ENCODE results near the gene ZNF737. TPM values are rescaled to one million over a fixed set of nuclear protein-coding genes. Genes with fewer than 3 reads are reported as not detected.
"Not testable (repeated sequence)": the region's sequence is repeated elsewhere in the genome, so short reads cannot be mapped to it uniquely, and the experiment has no call there.

ZNF737 gene
- total and polyA plus RNA-seq, 3 experiments from 2014 or later, result 12.5 to 14.3 (median 14.0) TPM

DNA sequence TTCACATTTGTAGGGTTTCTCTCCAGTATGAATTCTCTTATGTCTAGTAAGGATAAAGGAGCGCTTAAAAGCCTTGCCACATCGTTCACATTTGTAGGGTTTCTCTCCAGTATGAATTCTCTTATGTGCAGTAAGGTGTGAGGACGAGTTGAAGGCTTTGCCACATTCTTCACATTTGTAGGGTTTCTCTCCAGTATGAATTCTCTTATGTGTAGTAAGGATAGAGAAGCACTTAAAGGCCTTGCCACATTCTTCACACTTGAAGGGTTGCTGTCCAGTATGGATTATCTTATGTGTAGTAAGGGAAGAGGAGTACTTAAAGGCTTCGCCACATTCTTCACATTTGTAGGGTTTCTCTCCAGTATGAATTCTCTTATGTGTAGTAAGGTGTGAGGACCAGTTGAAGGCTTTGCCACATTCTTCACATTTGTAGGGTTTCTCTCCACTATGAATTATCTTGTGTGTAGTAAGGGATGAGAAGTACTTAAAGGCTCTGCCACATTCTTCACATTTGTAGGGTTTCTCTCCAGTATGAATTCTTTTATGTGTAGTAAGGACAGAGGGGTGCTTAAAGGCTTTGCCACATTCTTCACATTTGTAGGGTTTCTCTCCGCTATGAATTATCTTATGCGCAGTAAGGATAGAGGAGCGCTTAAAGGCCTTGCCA lies 20.8 kb downstream of the ZNF737 start:
- H3K27ac Mint-ChIP-seq, result not testable (repeated sequence)

DNA sequence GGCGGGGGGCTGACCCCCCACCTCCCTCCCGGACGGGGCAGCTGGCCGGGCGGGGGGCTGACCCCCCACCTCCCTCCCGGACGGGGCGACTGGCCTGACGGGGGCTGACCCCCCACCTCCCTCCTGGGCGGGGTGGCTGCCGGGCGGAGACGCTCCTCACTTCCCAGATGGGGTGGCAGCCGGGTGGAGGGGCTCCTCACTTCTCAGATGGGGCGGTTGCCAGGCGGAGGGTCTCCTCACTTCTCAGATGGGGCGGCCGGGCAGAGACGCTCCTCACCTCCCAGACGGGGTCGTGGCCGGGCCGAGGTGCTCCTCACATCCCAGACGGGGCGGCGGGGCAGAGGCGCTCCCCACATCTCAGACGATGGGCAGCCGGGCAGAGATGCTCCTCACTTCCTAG lies 35.3 kb downstream of the ZNF737 start:
- H3K27ac ChIP-seq (ENCODE audit: low read depth, low read length); H3K4me1 Mint-ChIP-seq; H3K27me3 Mint-ChIP-seq; H3K36me3 ChIP-seq (ENCODE audit: insufficient read depth, low read length); H3K27ac Mint-ChIP-seq; DNase-seq; POLR2A ChIA-PET; H3K4me3 Mint-ChIP-seq; H3K4me1 ChIP-seq (ENCODE audit: insufficient read depth, low read length); CTCF ChIA-PET; H3K27me3 ChIP-seq (ENCODE audit: insufficient read depth, low read length, poor library complexity, severe bottlenecking); H3K4me3 ChIP-seq (ENCODE audit: low read length): not testable (repeated sequence)
- H3K9me3 Mint-ChIP-seq, result peaks cover 21 to 78% (median 64%) of the 10 kb centered on the region in 5 donors
- H3K36me3 Mint-ChIP-seq, result peaks cover 7 to 52% (median 32%) of the 10 kb centered on the region in 3 donors
- H3K9me3 ChIP-seq (ENCODE audit: low read length), result peaks cover 14% of the 10 kb centered on the region

More for the DNA sequence above, 20.8 kb downstream of the ZNF737 start:
- H3K27me3 ChIP-seq (ENCODE audit: insufficient read depth, low read length, poor library complexity, severe bottlenecking); DNase-seq; H3K4me1 Mint-ChIP-seq; H3K27me3 Mint-ChIP-seq; H3K27ac ChIP-seq (ENCODE audit: low read depth, low read length); POLR2A ChIA-PET; H3K4me1 ChIP-seq (ENCODE audit: insufficient read depth, low read length); CTCF ChIA-PET: not testable (repeated sequence)
- H3K4me3 Mint-ChIP-seq, result peak overlapping the region in 1 of 7 donors; percentile 5
- peaks cover 62% of the 10 kb centered on the region for H3K9me3 ChIP-seq (ENCODE audit: low read length)
- peaks cover 42 to 94% (median 84%) of the 10 kb centered on the region in 5 donors for H3K9me3 Mint-ChIP-seq
- peaks cover 42 to 68% (median 61%) of the 10 kb centered on the region in 3 donors for H3K36me3 Mint-ChIP-seq
- peak overlapping the region; percentile 18 for H3K4me3 ChIP-seq (ENCODE audit: low read length)
- H3K36me3 ChIP-seq (ENCODE audit: insufficient read depth, low read length), result peaks cover 45% of the 10 kb centered on the region

DNA sequence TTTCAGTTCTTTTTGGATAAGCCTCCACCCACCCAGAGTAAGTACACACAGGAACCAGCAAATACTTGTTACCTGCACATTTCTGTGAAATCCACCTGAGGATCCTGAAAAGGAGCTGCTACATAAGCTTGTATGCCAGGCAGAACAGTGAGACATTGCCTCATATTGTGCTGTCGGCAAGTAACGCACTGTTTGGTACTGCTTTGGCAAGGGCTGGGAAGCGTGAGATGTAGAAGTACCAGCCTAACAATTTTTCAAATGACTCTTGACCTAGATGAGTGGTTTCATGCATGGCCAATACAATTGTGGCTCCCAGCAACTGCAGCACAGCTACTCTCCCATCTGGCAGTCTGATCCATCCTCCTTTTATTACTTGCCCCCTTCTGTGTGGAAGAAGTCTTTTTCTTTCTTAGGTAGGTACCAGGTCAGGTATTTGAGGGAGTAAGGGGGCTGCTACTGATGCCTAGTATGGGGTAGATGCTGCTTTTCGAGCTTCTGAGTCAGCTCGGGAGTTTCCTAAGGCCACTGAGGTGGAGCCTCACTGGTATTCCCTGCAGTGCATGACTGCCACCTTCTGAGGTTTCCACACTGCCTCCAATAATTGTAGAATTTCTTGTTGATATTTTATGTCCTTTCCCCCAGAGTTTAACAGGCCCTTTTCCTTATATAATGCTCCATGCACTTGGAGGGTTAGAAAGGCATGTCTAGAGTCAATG lies 52.2 kb downstream of the ZNF737 start:
- H3K4me1 ChIP-seq (ENCODE audit: insufficient read depth, low read length), result no peaks in the 10 kb centered on the region
- H3K9me3 ChIP-seq (ENCODE audit: low read length), result no peaks in the 10 kb centered on the region
- H3K4me3 ChIP-seq (ENCODE audit: low read length), result no peak overlapping the region
- Mint-ChIP-seq H3K36me3 (peaks cover 0 to 13% (median 2%) of the 10 kb centered on the region in 3 donors), H3K27ac (no peak overlapping the region), H3K4me3 (no peak overlapping the region), H3K4me1 (peaks cover 0 to 3% (median 0%) of the 10 kb centered on the region in 3 donors), H3K27me3 (peaks cover 0 to 2% of the 10 kb centered on the region in 2 donors), H3K9me3 (peaks cover 8 to 41% (median 33%) of the 10 kb centered on the region in 5 donors)
- no peak for DNase-seq
- no peaks in the 10 kb centered on the region for H3K27me3 ChIP-seq (ENCODE audit: insufficient read depth, low read length, poor library complexity, severe bottlenecking)
- no peak overlapping the region for H3K27ac ChIP-seq (ENCODE audit: low read depth, low read length)
- H3K36me3 ChIP-seq (ENCODE audit: insufficient read depth, low read length), result no peaks in the 10 kb centered on the region
- ChIA-PET POLR2A (no interaction called here), CTCF (no interaction called here)

DNA sequence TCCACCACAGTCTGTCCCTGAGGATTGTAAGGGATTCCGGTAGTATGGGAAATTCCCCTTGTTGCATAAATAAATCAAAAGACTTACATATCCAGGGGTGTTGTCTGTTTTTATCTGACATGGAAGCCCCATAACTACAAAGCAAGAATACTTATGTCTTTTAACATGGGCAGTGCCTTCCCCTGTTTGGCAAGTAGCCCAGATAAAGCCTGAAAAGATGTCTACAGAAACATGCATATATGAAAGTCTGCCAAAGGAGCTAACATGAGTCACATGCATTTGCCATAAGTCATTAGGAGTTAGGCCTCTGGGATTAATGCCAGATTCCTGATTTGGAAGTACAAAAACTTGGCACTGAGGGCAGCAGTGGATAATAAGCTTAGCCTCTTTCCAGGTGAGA lies 62.1 kb downstream of the ZNF737 start:
- Mint-ChIP-seq H3K27me3 (peaks cover under 1 to 7% of the 10 kb centered on the region in 2 donors), H3K4me1 (no peaks in the 10 kb centered on the region)
- CTCF ChIA-PET, result no interaction called here

More for the DNA sequence above, 62.1 kb downstream of the ZNF737 start:
- Histone ChIP-seq H3K27ac (ENCODE audit: low read depth, low read length) (no peak overlapping the region), H3K27me3 (ENCODE audit: insufficient read depth, low read length, poor library complexity, severe bottlenecking) (no peaks in the 10 kb centered on the region), H3K4me1 (ENCODE audit: insufficient read depth, low read length) (no peaks in the 10 kb centered on the region), H3K9me3 (ENCODE audit: low read length) (no peaks in the 10 kb centered on the region), H3K36me3 (ENCODE audit: insufficient read depth, low read length) (no peaks in the 10 kb centered on the region), H3K4me3 (ENCODE audit: low read length) (no peak overlapping the region)
- Mint-ChIP-seq H3K9me3 (peaks cover 8 to 45% (median 40%) of the 10 kb centered on the region in 5 donors), H3K27ac (no peak overlapping the region), H3K36me3 (peaks cover 0 to 12% (median 2%) of the 10 kb centered on the region in 3 donors), H3K4me3 (no peak overlapping the region)
- DNase-seq, result no peak
- POLR2A ChIA-PET, result no interaction called here

Other genes starting within 250 kb of the ZNF737 start
- 10 to 100 TPM in 1 of 2 experiments, 1 to 10 TPM in 1; 9.9 to 11.2 TPM for gene ZNF626, start 95.8 kb upstream of the ZNF737 start, total RNA-seq
- 17.4 TPM for gene ZNF626, start 95.8 kb upstream of the ZNF737 start, polyA plus RNA-seq
- 1 to 10 TPM; 7.4 to 8.6 TPM for gene ZNF66, start 210.5 kb upstream of the ZNF737 start, total RNA-seq
- 4.4 TPM for gene ZNF66, start 210.5 kb upstream of the ZNF737 start, polyA plus RNA-seq

Data from CD8-positive, alpha-beta memory T cell (primary cell).